Activated gamma-delta T cell (primary cell): Measurements from ENCODE around the gene ZFYVE16.
"Not testable (repeated sequence)": the region's sequence is repeated elsewhere in the genome, so short reads cannot be mapped to it uniquely, and the experiment has no call there.

Experiments used
- DNase-seq: peaks from one replicate; lab custom pipeline; 2025; lab: John Stamatoyannopoulos, UW

Gene ZFYVE16

DNA sequence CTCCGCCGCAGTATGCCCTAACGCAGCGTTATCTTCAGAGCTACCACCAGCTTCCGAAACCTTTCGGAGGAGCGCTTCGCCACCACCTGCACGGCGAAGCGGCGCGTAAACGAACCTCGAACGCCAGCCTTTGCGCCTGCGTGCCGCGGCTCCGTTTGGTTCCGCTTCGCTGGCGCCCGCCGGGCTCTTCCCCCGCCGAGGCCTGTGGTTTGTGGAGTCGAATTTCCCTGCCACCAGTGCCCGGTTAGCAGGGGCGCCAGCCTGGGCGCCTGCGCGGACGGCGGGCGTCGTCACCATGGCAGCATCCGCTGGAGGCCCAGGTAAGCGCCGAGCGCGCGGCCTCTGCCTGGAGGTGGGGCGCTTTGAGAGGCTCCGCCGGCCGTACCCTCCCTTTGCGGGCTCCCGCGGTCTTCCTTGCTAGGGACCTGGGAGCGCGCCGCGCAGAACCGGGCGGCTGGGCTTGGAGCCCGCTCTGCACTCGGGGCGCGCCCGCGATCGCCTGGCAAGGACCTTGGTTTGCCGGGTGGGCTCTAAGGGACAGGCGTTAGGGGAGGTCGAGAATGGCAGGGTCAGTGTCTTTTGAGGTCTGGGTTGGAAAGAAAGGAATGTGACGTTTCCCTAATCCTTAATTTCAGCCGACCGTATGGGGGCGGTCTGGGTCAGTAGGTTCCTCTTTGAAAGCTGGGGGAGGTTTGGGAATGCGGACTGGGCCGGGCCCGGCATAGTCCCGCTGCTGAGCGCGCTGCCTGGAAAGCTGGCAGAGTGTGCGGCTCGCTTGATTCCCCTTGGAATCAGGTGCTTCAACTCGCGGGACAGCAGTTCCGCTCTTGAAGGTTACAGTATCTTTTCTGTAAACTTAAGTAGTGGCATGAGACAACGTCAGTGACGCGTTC, 80.2 kb downstream of the ZFYVE16 start, which contains the start of gene FAM151B:
TSS of gene FAM151B (plus strand) at position 272 of the 893 bp plus-strand sequence. CDS start at position 296, 24 bp downstream.
- DNase-seq: peak; percentile 14

- DNase-seq: no peak
Measured at GRCh38 chr5:80491296-80491695, 83.4 kb downstream of the ZFYVE16 start.

DNA sequence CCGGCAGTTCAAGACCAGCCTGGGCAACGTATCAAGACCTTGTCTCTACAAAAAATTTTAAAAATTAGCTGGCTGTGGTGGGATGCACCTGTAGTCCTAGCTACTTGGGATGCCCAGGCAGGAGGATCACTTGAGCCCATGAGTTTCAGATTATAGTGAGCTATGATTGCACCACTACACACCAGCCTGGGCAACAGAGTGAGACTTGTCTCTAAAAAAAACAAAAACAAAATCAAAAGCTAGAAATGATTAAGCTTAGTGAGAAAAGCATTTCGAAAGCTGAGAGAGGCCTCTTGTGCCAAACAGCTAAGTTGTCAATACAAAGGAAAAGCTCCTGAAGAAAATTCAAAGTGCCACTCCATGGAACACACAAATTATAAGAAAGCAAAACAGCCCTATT, 84.9 kb downstream of the ZFYVE16 start:
- no peak for DNase-seq

DNA sequence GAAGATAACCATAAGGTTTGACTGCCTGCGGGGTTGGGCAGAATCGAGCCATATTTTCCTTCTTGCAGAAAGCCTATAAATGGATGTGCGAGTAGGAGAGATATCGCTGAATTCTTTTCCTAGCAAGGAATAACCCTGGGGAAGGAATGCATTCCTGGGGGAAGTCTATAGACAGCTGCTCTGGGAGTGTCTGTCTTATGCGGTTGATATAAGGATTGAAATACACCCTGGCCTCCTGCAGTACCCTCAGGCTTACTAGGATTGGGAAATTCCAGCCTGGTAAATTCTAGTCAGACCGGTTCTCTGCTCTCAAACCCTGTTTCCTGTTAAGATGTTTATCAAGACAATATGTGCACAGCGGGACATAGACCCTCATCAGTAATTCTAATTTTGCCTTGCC, 85.6 kb downstream of the ZFYVE16 start:
- DNase-seq: not testable (repeated sequence)

DNA sequence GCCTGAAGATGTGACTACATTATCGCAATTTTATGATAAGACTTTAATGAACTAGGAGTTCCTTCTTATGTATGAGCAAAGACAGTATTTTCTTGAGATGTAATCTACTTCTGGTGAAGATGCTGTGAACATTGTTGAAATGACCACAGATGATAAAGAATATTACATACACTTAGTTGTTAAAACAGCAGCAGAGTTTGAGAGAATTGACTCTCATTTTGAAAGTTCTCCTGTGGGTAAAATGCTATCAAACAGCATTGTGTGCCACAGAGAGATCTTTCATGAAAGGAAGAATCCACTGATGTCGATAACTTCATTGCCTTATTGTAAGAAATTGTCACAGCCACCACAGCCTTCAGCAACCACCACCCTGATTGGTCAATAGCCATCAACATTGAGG, 88.0 kb downstream of the ZFYVE16 start:
- DNase-seq: no peak

GRCh38 chr5:80502800-80503199, 94.9 kb downstream of the ZFYVE16 start:
- DNase-seq: no peak

DNA sequence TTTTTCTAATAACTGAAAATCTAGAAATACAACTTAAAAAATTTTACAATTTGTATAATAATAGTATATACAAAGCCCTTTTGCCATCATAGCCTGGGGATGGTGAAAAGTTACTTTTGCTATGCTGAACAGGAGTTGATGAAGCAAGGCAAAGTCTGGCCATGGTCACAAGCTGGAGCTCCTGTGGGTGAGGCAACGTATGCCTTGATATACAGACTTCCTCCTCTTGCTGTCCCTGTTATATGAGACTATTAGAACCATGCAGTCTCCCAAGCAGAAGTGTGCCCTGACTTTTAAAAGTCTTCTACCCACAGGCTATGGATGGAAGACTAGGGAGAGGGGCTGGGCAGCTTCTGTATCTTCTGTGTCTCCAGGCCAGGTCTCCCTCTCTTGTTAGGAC, 95.8 kb downstream of the ZFYVE16 start:
- DNase-seq: no peak

- no peak for DNase-seq
Measured at GRCh38 chr5:80504833-80505232, 97.0 kb downstream of the ZFYVE16 start.

GRCh38 chr5:80507663-80508062, 99.8 kb downstream of the ZFYVE16 start:
- no peak for DNase-seq

- DNase-seq: no peak
Measured at GRCh38 chr5:80508844-80509243, 101.0 kb downstream of the ZFYVE16 start.

DNA sequence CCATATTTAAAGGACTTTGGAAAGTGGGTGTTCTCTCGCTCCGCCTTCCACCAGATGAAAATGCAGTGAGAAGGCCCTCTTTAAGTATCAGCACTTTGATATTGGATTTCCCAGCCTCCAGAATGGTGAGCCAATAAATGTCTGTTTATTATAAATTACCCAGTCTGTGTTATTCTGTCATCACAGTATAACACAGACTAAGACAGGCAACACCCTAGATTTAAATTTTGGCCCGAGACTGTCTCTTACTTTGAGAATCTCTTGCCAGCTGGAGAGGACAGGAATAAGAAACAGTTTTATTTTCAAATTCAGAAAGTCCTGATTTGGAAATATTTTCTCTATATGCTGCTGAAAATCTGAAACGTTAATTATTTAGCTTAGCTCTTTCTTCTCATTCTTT, 101.5 kb downstream of the ZFYVE16 start:
- no peak for DNase-seq

- no peak for DNase-seq
Measured at GRCh38 chr5:80516826-80517225, 109.0 kb downstream of the ZFYVE16 start.
